8988T (cell line): ENCODE results near the gene XRRA1.

Source experiments
- DNase-seq: peaks from one replicate; pipeline ENCODE4 v3.0.0; 2011

XRRA1 gene

GRCh38 chr11:74950374-74950969 is 1.6 kb upstream of the XRRA1 start:
- DNase-seq, result no peak

- DNase-seq, result no peak
Measured at GRCh38 chr11:74949753-74950137, 854 bp upstream of the XRRA1 start.

GRCh38 chr11:74948546-74948897 is 369 bp downstream of the XRRA1 start:
- peak; percentile 22 for DNase-seq

- no peak for DNase-seq
Measured at GRCh38 chr11:74942073-74942759, 6.7 kb downstream of the XRRA1 start.

GRCh38 chr11:74941492-74941891 is 7.4 kb downstream of the XRRA1 start:
- no peak for DNase-seq

- DNase-seq, result no peak
Measured at GRCh38 chr11:74937696-74938475, 11.0 kb downstream of the XRRA1 start.

- DNase-seq, result no peak
Measured at GRCh38 chr11:74936976-74937375, 11.9 kb downstream of the XRRA1 start.

- no peak for DNase-seq
Measured at GRCh38 chr11:74936087-74936486, 12.8 kb downstream of the XRRA1 start.

- DNase-seq, result no peak
Measured at GRCh38 chr11:74935285-74935684, 13.6 kb downstream of the XRRA1 start.

- DNase-seq, result no peak
Measured at GRCh38 chr11:74933765-74934164, 15.1 kb downstream of the XRRA1 start.

- DNase-seq, result no peak
Measured at GRCh38 chr11:74932797-74933196, 16.1 kb downstream of the XRRA1 start.

- no peak for DNase-seq
Measured at GRCh38 chr11:74932169-74932568, 16.7 kb downstream of the XRRA1 start.

- no peak for DNase-seq
Measured at GRCh38 chr11:74929431-74930363, 19.2 kb downstream of the XRRA1 start.

GRCh38 chr11:74927496-74927895 is 21.4 kb downstream of the XRRA1 start:
- DNase-seq, result no peak

- DNase-seq, result no peak
Measured at GRCh38 chr11:74926304-74927030, 22.4 kb downstream of the XRRA1 start.

GRCh38 chr11:74925281-74925680 is 23.6 kb downstream of the XRRA1 start:
- no peak for DNase-seq

- no peak for DNase-seq
Measured at GRCh38 chr11:74923125-74923524, 25.8 kb downstream of the XRRA1 start.

GRCh38 chr11:74909812-74910211 is 39.1 kb downstream of the XRRA1 start:
- no peak for DNase-seq

- DNase-seq, result no peak
Measured at GRCh38 chr11:74909385-74909784, 39.5 kb downstream of the XRRA1 start.

GRCh38 chr11:74905326-74905725 is 43.6 kb downstream of the XRRA1 start:
- DNase-seq, result no peak

GRCh38 chr11:74902342-74902741 is 46.5 kb downstream of the XRRA1 start:
- no peak for DNase-seq

- no peak for DNase-seq
Measured at GRCh38 chr11:74896311-74896710, 52.6 kb downstream of the XRRA1 start.
